ENCODE data around the gene KRT1. TPM values are rescaled to one million over a fixed set of nuclear protein-coding genes. Genes with fewer than 3 reads are reported as not detected.

The KRT1 gene
- total RNA-seq, 1 donor from 2014 or later, result not detected

- Mint-ChIP-seq H3K27me3 (ENCODE audit: unreplicated experiment) (peaks cover 12% of the 10 kb centered on the region), H3K27ac (ENCODE audit: unreplicated experiment) (no peak overlapping the region), H3K36me3 (ENCODE audit: low read depth, unreplicated experiment) (no peaks in the 10 kb centered on the region), H3K4me1 (ENCODE audit: unreplicated experiment) (no peaks in the 10 kb centered on the region), H3K4me3 (ENCODE audit: unreplicated experiment) (no peak overlapping the region), H3K9me3 (ENCODE audit: unreplicated experiment) (no peaks in the 10 kb centered on the region)
- no peak for DNase-seq (ENCODE audit: low spot score)
- TF ChIP-seq CTCF (IDR thresholded peaks at IDR 0.05; ENCODE audit: unreplicated experiment), result no peak
Observed at GRCh38 chr12:52696588-52696987, 16.4 kb upstream of the KRT1 start.

GRCh38 chr12:52695039-52695438 lies 14.8 kb upstream of the KRT1 start:
- no peaks in the 10 kb centered on the region for H3K36me3 Mint-ChIP-seq (ENCODE audit: low read depth, unreplicated experiment)
- H3K27me3 Mint-ChIP-seq (ENCODE audit: unreplicated experiment), result peaks cover 12% of the 10 kb centered on the region
- no peak overlapping the region for H3K27ac Mint-ChIP-seq (ENCODE audit: unreplicated experiment)
- no peak for DNase-seq (ENCODE audit: low spot score)
- no peaks in the 10 kb centered on the region for H3K9me3 Mint-ChIP-seq (ENCODE audit: unreplicated experiment)
- H3K4me1 Mint-ChIP-seq (ENCODE audit: unreplicated experiment), result peaks cover 7% of the 10 kb centered on the region
- TF ChIP-seq CTCF (IDR thresholded peaks at IDR 0.05; ENCODE audit: unreplicated experiment), result no peak
- no peak overlapping the region for H3K4me3 Mint-ChIP-seq (ENCODE audit: unreplicated experiment)

- Mint-ChIP-seq H3K9me3 (ENCODE audit: unreplicated experiment) (no peaks in the 10 kb centered on the region), H3K4me1 (ENCODE audit: unreplicated experiment) (peaks cover 7% of the 10 kb centered on the region), H3K27me3 (ENCODE audit: unreplicated experiment) (peaks cover 12% of the 10 kb centered on the region), H3K36me3 (ENCODE audit: low read depth, unreplicated experiment) (no peaks in the 10 kb centered on the region), H3K4me3 (ENCODE audit: unreplicated experiment) (no peak overlapping the region), H3K27ac (ENCODE audit: unreplicated experiment) (no peak overlapping the region)
- no peak for DNase-seq (ENCODE audit: low spot score)
- no peak for TF ChIP-seq CTCF (IDR thresholded peaks at IDR 0.05; ENCODE audit: unreplicated experiment)
Observed at GRCh38 chr12:52694151-52694550, 13.9 kb upstream of the KRT1 start.

- H3K27ac Mint-ChIP-seq (ENCODE audit: unreplicated experiment), result no peak overlapping the region
- peaks cover 12% of the 10 kb centered on the region for H3K27me3 Mint-ChIP-seq (ENCODE audit: unreplicated experiment)
- TF ChIP-seq CTCF (IDR thresholded peaks at IDR 0.05; ENCODE audit: unreplicated experiment), result no peak
- DNase-seq (ENCODE audit: low spot score), result no peak
- no peaks in the 10 kb centered on the region for H3K36me3 Mint-ChIP-seq (ENCODE audit: low read depth, unreplicated experiment)
- H3K9me3 Mint-ChIP-seq (ENCODE audit: unreplicated experiment), result no peaks in the 10 kb centered on the region
- H3K4me1 Mint-ChIP-seq (ENCODE audit: unreplicated experiment), result peaks cover 7% of the 10 kb centered on the region
- no peak overlapping the region for H3K4me3 Mint-ChIP-seq (ENCODE audit: unreplicated experiment)
Observed at GRCh38 chr12:52693261-52693660, 13.1 kb upstream of the KRT1 start.

GRCh38 chr12:52692254-52692653 lies 12.0 kb upstream of the KRT1 start:
- Mint-ChIP-seq H3K9me3 (ENCODE audit: unreplicated experiment) (no peaks in the 10 kb centered on the region), H3K36me3 (ENCODE audit: low read depth, unreplicated experiment) (no peaks in the 10 kb centered on the region), H3K4me3 (ENCODE audit: unreplicated experiment) (no peak overlapping the region), H3K27me3 (ENCODE audit: unreplicated experiment) (peaks cover 16% of the 10 kb centered on the region), H3K4me1 (ENCODE audit: unreplicated experiment) (peaks cover 7% of the 10 kb centered on the region), H3K27ac (ENCODE audit: unreplicated experiment) (no peak overlapping the region)
- DNase-seq (ENCODE audit: low spot score), result peak; percentile 56
- TF ChIP-seq CTCF (IDR thresholded peaks at IDR 0.05; ENCODE audit: unreplicated experiment), result no peak

Data from endothelial cell (in vitro differentiated cells).